SU-DHL-6 (cell line): ENCODE results near the gene RING1.
A peak's percentile ranks its signal among the peaks of the same experiment; 100 is the strongest.

ENCODE experiments used
- H2AFZ ChIP-seq: fragments of 200-600 bp; sonication (generic); 2 replicates; pipeline ENCODE4 v1.6.1; 2014; ENCODE audit warnings: low read depth, mild to moderate bottlenecking, moderate library complexity, mixed read lengths, antibody characterized with exemption, low read length; ENCODE audit not compliant: severe bottlenecking
- H3F3A ChIP-seq: fragments of 200-600 bp; shearing (Covaris generic); 2 replicates; pipeline ENCODE4 v1.6.0; 2016; ENCODE audit warnings: antibody characterized with exemption, mild to moderate bottlenecking; ENCODE audit not compliant: insufficient read depth
- H3K27ac ChIP-seq: fragments of 200-600 bp; sonication (generic); 2 replicates; pipeline ENCODE4 v1.5.1; 2016; ENCODE audit warnings: low read depth, mild to moderate bottlenecking, low read length, moderate library complexity, mixed read lengths
- H3K27me3 ChIP-seq: fragments of 200-600 bp; sonication (generic), shearing (Covaris generic); 2 replicates; pipeline ENCODE4 v1.6.0; 2014; ENCODE audit warnings: mild to moderate bottlenecking, low read length
- H3K36me3 ChIP-seq: fragments of 200-600 bp; sonication (generic); 2 replicates; pipeline ENCODE4 v1.6.1; 2014; ENCODE audit warnings: mild to moderate bottlenecking, low read length, mixed read lengths
- H3K4me2 ChIP-seq: fragments of 300-600, 200-600 bp; shearing (Covaris generic), sonication (generic); 2 replicates; pipeline ENCODE4 v1.6.0; 2014; ENCODE audit warnings: low read length, low read depth, mild to moderate bottlenecking; ENCODE audit not compliant: poor library complexity, severe bottlenecking
- H3K4me3 ChIP-seq: fragments of 200-600 bp; sonication (generic); 2 replicates; pipeline ENCODE4 v1.5.1; 2014; ENCODE audit warnings: antibody characterized with exemption, low read length, mild to moderate bottlenecking, mixed read lengths; ENCODE audit not compliant: insufficient read depth, poor library complexity, severe bottlenecking
- H3K79me2 ChIP-seq: fragments of 200-600 bp; sonication (generic); 2 replicates; pipeline ENCODE4 v1.6.1; 2014; ENCODE audit warnings: mild to moderate bottlenecking, low read length, moderate library complexity; ENCODE audit not compliant: insufficient read depth
- H3K9ac ChIP-seq: fragments of 200-600 bp; sonication (generic); 2 replicates; pipeline ENCODE4 v1.7.0; 2014; ENCODE audit warnings: mild to moderate bottlenecking, low read length
- H3K9me2 ChIP-seq: fragments of 200-600 bp; sonication (generic); replicated peaks from 2 replicates; pipeline ENCODE4 v1.6.1; 2014; ENCODE audit warnings: low read length; ENCODE audit not compliant: insufficient read depth
- H3K9me3 ChIP-seq: fragments of 200-600 bp; sonication (generic); 2 replicates; pipeline ENCODE4 v1.6.1; 2014; ENCODE audit warnings: low read length, mixed read lengths; ENCODE audit not compliant: insufficient read depth
- H4K20me1 ChIP-seq: fragments of 200-600 bp; sonication (generic); 2 replicates; pipeline ENCODE4 v1.6.1; 2014; ENCODE audit warnings: low read depth, mild to moderate bottlenecking, antibody characterized with exemption, low read length, moderate library complexity, mixed read lengths
- CTCF ChIP-seq: fragments of 200-600 bp; sonication (generic); IDR thresholded peaks from one replicate; pipeline ENCODE4 v1.5.1; 2017; ENCODE audit warnings: antibody characterized with exemption, mild to moderate bottlenecking, low read length, moderate library complexity; ENCODE audit not compliant: insufficient read depth, poor library complexity, severe bottlenecking
- EZH2phosphoT487 ChIP-seq: fragments of 200-600 bp; sonication (generic), shearing (Covaris generic); conservative IDR thresholded peaks from 2 replicates; pipeline ENCODE4 v1.6.1; 2018; ENCODE audit warnings: mild to moderate bottlenecking, antibody characterized with exemption, low read length, moderate library complexity, mixed read lengths

Gene RING1

GRCh38 chr6:33206027-33206863, 2.1 kb upstream of the RING1 start:
- no peak overlapping the region for H3K27ac ChIP-seq
- no peaks in the 10 kb centered on the region for H4K20me1 ChIP-seq
- no peaks in the 10 kb centered on the region for H3K27me3 ChIP-seq
- TF ChIP-seq CTCF (no peak), EZH2phosphoT487 (no peak)
- 0 out of 2 replicates have a peak, but pooled peaks cover 3% of the 10 kb centered on the region for H3K36me3 ChIP-seq
- peak overlapping the region; percentile 71 for H3K4me2 ChIP-seq
- no peak overlapping the region for H3K4me3 ChIP-seq
- peaks cover 13% of the 10 kb centered on the region for H3K79me2 ChIP-seq
- no peak overlapping the region; the same call in 1 of the 2 replicates for H3K9ac ChIP-seq
- H2AFZ ChIP-seq: no peak overlapping the region
- H3F3A ChIP-seq: peaks cover 30% of the 10 kb centered on the region
- H3K9me3 ChIP-seq: no peaks in the 10 kb centered on the region
- H3K9me2 ChIP-seq: no peaks in the 10 kb centered on the region

DNA sequence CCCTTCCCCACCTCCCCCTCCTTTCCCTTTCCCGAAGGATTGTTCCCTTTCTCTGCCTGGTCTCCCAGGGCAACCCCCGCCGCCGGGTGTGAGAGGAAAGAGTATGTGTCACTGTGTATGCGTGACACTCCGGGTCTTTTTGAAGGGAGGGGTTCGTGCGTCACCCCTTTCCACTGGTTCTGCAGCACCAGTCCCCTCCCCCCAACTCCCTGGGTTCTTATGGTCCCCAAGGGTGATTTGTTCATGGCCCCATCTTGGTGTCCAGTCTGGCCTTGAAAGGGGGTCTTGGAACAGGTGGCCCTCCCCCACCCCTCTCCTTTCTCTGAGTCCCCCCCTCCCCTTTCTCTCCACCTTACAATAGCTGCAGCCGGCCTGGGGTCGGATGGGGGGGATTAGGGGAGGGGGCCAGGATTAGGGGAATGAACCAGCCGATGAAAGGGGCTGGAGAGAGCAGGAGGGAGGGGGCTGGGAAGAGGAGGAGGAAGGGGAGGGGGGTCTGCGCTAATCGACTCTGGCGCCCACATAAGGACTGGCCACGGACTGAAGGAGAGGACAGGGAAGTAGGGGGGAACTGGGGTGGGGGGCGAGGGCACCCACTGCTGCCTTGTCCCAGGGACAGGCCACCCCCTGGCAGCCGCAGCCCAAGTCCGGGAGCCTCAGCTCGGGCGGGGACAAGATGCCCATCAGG, 1.3 kb upstream of the RING1 start:
- Histone ChIP-seq H4K20me1 (no peaks in the 10 kb centered on the region), H3K27me3 (no peaks in the 10 kb centered on the region), H3K79me2 (peaks cover 5% of the 10 kb centered on the region), H3K27ac (no peak overlapping the region), H3K4me2 (peak overlapping the region; percentile 84), H3F3A (peaks cover 30% of the 10 kb centered on the region), H3K36me3 (0 out of 2 replicates have a peak, but pooled peaks cover 3% of the 10 kb centered on the region), H3K9me3 (no peaks in the 10 kb centered on the region), H3K4me3 (no peak overlapping the region), H3K9me2 (no peaks in the 10 kb centered on the region), H2AFZ (no peak overlapping the region), H3K9ac (peak overlapping the region; percentile 85; the same call in 1 of the 2 replicates)
- TF ChIP-seq CTCF: no peak

DNA sequence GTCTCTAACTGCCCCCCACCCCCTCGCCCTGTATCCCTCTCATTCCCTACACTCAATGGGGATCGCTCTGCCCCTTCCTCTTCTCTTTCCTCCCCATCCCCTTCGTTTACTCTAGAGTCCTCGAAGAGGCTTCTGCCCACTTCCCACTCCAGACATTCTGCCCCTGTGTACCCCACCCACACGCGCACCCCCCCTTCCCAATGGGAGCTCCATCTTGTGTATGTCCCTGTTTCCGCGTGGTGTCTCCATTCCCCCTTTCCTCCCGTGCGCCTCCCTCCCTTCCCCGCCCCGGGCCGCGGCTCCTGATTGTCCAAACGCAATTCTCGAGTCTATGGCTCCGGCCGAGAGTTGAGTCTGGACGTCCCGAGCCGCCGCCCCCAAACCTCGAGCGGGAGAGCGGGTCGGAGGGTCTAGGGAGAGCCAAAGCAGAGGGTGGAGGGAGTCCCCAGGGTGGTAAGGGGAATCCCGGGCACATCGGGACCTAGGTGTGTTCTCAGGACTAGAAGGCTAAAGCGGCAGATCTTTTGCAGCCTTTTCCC, 679 bp upstream of the RING1 start:
- Histone ChIP-seq H3K9ac (peak overlapping the region; percentile 85), H3K27ac (peak overlapping the region; percentile 49)

More for the DNA sequence above, 679 bp upstream of the RING1 start:
- H3K27me3 ChIP-seq: no peaks in the 10 kb centered on the region
- peak overlapping the region; percentile 71 for H3K4me3 ChIP-seq
- no peaks in the 10 kb centered on the region for H3K9me2 ChIP-seq
- H3F3A ChIP-seq: peaks cover 30% of the 10 kb centered on the region
- 0 out of 2 replicates have a peak, but pooled peaks cover 3% of the 10 kb centered on the region for H3K36me3 ChIP-seq
- H3K9me3 ChIP-seq: no peaks in the 10 kb centered on the region
- H4K20me1 ChIP-seq: no peaks in the 10 kb centered on the region
- peak overlapping the region; percentile 87 for H2AFZ ChIP-seq
- H3K79me2 ChIP-seq: no peaks in the 10 kb centered on the region
- peak overlapping the region; percentile 84 for H3K4me2 ChIP-seq
- no peak for TF ChIP-seq CTCF
- TF ChIP-seq EZH2phosphoT487: no peak
